GM21515 (cell line): Measurements from ENCODE around the gene TSHZ2.
"Not testable (repeated sequence)": the region's sequence is repeated elsewhere in the genome, so short reads cannot be mapped to it uniquely, and the experiment has no call there.

Experiments
- ATAC-seq: cut with Tn5 transposase; IDR thresholded peaks from one replicate; pipeline ENCODE4 v1.9.1; 2021; ENCODE audit not compliant: unreplicated experiment

The TSHZ2 gene

GRCh38 chr20:53366928-53367327, 394.8 kb downstream of the TSHZ2 start:
- not testable (repeated sequence) for ATAC-seq

DNA sequence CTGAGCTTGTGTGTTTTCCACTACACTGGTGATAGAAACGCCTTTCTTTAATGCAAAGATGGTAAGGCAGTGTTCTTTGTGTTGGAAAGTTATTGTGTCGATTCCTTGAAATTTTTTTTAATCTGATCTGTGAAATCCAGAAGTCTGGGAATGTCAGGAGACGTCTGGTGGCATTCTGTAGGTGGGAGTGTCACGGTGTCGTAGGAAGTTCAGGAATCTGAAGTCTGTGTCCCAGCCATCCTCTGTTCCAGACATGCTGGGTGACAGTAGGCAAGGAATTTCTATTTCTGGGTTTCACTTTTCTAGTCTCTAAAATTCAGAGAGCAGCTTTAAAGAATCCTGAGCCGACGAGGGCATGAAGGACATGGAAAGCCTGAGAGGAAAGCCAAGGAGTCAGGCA, 397.7 kb downstream of the TSHZ2 start:
- no peak for ATAC-seq

- no peak for ATAC-seq
Measured at GRCh38 chr20:53370345-53370961, 398.3 kb downstream of the TSHZ2 start.

- no peak for ATAC-seq
Measured at GRCh38 chr20:53371216-53371615, 399.1 kb downstream of the TSHZ2 start.

DNA sequence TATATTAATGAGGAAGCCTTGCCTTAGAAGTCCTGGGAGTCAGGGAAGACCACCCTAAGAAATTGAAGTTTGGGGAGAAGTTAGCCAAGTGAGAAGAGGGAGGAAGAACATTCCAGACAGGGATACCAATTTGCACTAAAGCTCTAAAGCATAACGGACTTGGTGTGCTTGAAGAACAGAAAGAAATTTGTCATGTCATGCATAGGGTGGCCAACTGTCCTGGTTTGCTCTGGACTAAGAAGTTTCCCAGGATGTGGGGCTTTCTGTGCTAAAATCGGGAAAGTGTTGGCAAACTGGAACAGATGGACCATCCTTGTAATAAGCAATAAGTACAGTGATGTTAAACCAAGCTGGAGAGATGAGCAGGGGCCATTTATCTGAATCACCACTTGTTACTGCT, 403.9 kb downstream of the TSHZ2 start:
- no peak for ATAC-seq

GRCh38 chr20:53379014-53379832, 407.1 kb downstream of the TSHZ2 start:
- ATAC-seq = no peak

GRCh38 chr20:53379833-53380120, 407.6 kb downstream of the TSHZ2 start:
- no peak for ATAC-seq

- no peak for ATAC-seq
Measured at GRCh38 chr20:53381568-53382262, 409.6 kb downstream of the TSHZ2 start.

DNA sequence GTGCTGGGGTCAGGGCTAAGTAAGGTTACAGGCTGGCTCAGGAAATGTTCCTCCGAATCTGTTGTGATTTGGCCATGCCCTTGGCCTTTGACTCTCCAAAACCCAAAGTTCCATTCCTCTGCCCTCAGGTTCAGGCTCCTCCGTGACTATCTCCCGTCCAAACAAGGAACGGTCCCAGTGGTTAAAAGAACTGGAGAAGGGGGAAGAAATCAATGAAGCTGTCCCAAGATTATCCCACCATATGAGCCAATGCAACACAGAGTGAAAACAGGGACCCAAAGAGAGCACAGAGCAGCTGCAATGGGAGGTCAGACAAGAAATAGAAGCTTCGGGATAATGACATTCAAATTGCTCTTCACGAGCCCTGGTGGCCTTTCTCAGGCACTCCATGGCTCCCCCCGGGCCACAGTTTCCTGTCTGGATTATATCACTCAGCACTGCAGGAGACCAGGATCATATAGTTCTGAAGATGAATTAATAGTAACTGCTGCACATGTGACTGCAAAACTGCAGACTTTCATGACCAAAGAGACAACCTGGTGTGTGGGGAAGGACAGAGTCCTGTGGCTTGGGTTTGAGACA, 410.2 kb downstream of the TSHZ2 start:
- no peak for ATAC-seq

- no peak for ATAC-seq
Measured at GRCh38 chr20:53383916-53384315, 411.8 kb downstream of the TSHZ2 start.

DNA sequence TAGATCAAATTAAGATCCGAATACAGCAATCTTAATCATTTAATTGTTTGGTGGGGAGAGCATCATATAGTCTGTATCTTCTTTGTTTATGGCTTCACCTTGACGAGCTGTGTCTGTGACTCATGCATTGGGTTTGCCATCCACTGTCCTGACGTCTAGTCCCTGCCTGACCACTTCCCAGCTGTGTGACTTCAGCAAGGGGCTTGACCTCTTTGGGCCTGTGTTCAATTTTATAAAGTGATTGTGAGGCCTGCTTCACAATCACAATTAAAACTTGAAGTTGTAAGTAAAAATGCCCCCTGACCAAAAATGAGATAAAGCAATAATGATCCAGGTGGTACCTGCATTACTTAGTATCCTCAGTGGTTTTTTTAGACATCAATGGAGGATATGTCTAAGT, 412.2 kb downstream of the TSHZ2 start:
- no peak for ATAC-seq

- ATAC-seq = no peak
Measured at GRCh38 chr20:53385941-53386767, 414.0 kb downstream of the TSHZ2 start.

DNA sequence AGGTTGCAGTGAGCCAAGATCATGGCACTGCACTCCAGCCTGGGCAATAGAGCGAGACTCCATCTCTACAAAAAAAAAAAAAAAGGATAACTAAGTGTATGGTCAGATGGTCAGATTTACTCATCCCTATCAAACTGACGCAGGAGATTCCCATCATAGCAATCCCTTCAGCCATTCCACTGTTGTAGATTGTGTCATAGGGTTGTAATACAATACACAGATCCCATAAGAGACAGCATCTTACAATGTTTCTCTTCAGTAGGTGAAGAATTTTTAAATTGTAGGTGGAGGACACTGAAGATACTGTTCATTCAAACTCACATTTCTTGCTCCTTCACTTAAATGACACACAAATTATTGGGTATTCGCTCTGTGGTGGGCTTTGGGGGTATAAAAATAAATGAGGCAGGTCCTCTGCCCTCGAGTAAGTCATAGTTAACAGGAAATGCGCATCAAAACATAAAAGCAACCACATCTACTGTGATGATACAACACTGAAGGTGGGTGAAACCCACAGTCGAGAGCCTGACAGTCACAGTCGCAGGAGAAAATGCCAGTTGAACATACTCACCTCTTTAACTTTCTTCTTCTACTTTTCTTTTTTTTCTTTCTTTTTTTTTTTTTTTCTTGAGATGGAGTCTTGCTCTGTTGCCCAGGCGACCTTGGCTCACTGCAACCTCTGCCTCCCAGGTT, 416.0 kb downstream of the TSHZ2 start:
- ATAC-seq = no peak

- no peak for ATAC-seq
Measured at GRCh38 chr20:53389516-53390300, 417.6 kb downstream of the TSHZ2 start.

DNA sequence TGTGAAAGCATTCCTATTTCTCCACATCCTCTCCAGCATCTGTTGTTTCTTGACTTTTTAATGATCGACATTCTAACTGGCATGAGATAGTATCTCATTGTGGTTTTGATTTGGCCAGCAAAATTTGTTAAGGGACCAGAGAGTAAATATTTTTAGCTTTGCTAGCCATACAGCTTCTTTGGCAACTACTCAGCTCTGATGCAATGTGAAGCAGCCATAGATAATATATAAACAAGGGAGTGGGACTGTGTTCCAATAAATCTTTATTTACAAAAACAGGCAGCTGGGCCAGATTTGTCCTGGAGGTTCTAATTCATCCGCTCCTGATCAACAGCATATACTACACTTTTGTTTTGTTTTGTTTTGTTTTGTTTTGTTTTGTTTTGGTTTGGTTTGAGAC, 418.6 kb downstream of the TSHZ2 start:
- no peak for ATAC-seq

DNA sequence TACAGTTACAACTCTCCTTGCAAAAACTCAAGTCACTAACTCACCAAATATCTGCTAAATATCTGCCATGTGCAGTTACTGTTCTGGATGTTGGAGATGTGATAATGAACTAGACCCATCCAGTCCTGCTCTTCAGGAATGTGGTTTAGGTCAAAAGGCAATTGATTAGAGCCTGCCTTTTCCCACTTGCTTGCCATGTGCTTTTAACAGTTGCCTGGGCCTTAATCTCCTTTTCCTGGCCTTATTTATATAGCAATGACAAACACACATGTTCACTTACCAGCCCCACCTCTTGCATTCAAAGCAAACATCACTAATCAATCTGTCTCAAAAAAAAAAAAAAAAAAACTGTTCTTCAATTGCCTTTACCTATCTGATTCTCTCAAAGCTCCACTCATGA, 422.3 kb downstream of the TSHZ2 start:
- no peak for ATAC-seq

DNA sequence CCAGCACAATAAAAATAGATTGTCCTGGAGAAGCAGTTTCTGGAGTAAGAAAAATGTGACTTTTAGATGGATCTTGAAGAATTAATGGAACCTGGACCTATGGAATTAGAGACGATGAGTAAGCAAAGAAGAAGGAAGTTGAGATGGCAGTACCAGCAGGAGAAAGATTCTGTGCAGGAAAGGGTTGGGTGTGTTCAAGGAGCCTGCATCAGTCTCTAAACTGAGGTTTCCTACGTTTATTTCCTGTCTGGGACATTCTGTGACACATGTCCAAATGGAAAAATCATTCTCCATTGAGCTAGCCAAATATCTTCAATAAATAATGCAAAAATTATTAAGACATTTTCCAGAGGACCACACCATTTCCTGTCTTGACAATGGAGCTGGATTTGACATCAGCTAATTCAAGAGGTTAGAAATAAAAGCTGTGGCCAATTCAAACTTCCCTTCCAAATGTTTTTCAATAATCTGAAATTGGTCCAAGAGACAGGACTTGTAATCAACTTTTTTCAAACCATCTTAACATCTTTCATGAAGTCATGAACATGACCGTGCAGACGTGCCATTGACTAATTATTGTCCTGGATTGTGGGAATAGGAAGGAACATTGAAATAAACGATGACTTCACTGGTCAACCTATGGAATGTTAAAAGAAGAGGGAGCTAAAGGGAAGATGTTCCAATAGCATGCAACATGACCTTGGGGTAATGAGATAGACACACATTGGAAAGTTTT, 423.2 kb downstream of the TSHZ2 start:
- no peak for ATAC-seq

DNA sequence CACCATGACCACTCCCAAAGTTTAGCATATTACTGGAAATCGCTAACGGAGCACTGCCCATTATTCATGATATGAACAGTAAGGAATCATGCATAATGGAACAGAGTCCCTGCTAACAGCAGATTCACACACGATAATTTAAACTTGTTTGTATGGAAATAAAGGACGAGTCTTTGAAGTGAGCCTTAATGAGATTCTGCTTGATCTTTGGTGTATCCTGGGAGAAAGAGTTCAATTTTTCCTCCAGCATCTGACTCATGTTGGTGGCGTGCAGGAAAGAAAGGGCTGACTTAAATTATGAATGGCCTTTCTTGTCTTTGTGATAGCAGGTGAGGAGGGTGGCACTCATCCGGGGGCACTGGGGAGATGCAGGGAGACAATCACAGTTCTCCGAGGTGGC, 426.9 kb downstream of the TSHZ2 start:
- no peak for ATAC-seq
